GM19043 (cell line): ENCODE results near the gene MXRA5.
"Not testable (repeated sequence)": the region's sequence is repeated elsewhere in the genome, so short reads cannot be mapped to it uniquely, and the experiment has no call there.

ENCODE experiments used
- ATAC-seq: cut with Tn5 transposase; IDR thresholded peaks from one replicate; pipeline ENCODE4 v1.9.1; 2021; ENCODE audit warnings: low read depth; ENCODE audit not compliant: unreplicated experiment

MXRA5 gene

DNA sequence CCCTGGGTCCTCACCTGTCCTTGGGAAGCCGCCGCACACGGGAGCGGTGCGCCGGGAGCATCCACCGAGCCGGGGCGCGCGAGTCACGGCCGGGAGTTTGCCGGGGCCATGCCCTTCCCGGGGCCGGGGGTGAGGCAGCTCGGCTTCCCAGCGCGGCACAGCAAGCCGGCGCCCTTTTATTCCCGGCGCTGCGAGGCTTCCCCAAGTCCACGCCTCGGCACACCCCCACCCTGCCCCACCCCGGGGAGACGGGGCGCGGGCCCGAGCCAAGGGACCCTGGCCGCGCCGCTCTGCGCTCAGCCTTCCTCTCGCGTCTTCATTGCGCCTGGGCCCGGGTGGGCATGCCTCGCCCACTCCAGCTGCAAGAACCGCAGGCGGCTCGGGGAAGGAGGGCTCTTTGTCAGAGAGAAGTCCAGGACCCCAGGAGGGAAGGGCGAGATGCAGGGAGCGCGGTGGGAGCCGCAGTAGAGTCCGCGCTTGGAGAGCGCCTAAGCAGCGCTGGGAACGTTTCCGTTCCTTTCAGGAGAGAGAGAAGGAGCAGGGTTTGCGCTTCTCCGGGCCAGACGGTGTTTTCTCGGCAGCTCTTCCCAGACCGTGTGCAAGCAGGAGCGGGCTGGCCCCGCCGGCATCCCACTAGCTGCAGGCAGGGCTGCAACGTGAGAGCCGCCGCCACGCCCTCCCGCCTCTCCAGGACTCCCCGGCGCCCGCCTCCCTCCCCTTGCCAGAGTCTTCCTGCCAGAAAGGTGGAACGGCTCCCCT is at the start of gene MXRA5:
Gene MXRA5, minus strand, starts transcription at position 152 of the 759 bp plus-strand sequence. CDS start 2,819 bp downstream, outside the sequence.
- ATAC-seq: no peak

DNA sequence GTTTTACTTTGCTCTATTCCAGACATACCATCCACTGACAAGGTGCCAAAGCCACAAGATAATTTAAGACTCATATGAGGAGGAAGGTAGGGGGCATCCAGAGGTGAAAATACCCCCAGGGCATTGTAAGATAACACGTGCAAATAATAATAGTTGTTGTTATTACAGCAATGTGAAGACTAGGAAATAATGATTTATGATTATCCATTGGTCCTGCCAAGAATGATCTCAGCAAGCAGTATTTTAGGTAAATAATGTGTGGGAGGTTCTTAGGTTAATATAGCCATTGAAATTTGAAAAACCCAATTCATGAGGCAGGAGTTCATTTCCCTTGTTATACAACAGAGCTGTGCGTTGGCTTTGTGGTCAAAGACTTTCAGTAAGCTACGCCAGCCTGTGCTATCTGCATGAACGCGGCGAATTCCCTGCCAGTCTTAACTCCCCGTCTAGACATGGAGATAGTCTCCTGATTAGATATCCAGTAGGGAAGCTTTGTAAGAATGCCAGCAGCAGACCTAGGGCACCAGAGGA is 47.2 kb upstream of the MXRA5 start:
- no peak for ATAC-seq

- no peak for ATAC-seq
These were observed 46.7 kb upstream of the MXRA5 start for GRCh38 chrX:3393178-3393577.

DNA sequence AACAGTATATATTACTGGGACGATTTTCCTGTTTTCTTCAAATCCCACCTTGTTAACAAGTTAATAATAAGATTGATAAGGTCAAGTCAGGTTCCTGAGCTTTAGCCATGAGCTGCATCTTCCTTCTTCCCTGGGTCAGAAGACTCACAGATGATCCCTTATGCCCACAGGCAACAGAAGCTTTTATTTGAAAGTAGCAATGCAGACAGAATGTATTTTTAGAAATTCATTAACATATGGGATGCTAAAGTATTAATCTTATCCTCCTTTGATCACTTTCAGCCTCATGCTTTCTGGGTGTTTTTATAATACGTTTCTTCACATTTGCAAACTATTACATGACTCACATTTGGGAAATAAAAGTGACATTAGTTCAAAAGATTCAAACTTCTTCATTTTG is 42.0 kb upstream of the MXRA5 start:
- no peak for ATAC-seq

DNA sequence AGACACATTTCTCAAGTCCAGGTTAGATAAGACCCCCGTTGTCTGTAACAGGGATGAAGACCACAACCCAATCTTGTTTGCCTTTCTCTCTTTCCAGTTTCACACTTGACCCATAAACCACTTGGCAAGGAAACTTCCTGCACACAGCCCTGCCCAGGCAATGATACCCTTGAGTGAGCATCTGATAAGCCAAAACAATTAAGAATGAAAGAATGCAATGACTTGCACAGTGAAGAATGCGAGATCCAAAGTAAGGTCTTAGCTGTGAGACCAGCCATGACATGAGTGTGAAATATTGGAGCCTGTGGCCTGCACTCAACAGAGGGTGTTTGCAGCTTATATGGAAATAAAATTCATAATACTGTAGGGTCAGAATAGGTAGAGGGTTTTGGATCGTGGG is 37.9 kb upstream of the MXRA5 start:
- ATAC-seq: no peak

- ATAC-seq: no peak
These were observed 34.2 kb upstream of the MXRA5 start for GRCh38 chrX:3380603-3381002.

- ATAC-seq: no peak
These were observed 32.7 kb upstream of the MXRA5 start for GRCh38 chrX:3379111-3379510.

GRCh38 chrX:3378156-3378555 is 31.7 kb upstream of the MXRA5 start:
- no peak for ATAC-seq

- ATAC-seq: no peak
These were observed 31.1 kb upstream of the MXRA5 start for GRCh38 chrX:3377560-3377959.

DNA sequence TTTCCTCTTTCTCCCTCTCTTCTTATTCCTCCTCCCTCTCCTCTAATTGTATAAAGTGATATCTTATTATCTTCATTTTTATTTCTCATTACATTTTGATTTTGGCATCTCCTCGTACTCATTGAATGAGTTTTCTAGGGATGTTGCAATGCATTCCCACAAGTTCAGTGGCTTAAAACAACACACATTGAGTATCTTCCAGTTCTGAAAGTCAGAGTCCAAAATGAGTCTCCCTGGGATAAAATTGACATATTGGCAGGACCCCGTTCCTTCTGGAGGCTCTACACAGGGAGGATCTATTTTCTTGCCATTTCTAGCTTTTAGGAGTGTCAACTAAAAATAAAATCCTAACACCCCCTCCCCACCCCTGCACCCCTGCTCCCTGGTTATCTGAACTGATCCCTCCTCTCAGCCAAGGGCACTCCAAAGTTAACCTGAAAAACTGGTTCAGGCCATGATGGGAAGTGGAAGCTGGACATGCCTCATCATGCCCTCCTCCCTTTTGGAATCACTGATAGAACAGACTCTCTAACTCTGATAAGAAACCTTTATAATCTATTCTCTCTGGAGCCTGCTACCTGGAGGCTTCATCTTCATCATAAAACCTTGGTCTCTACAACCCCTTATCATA is 29.5 kb upstream of the MXRA5 start:
- ATAC-seq: not testable (repeated sequence)

DNA sequence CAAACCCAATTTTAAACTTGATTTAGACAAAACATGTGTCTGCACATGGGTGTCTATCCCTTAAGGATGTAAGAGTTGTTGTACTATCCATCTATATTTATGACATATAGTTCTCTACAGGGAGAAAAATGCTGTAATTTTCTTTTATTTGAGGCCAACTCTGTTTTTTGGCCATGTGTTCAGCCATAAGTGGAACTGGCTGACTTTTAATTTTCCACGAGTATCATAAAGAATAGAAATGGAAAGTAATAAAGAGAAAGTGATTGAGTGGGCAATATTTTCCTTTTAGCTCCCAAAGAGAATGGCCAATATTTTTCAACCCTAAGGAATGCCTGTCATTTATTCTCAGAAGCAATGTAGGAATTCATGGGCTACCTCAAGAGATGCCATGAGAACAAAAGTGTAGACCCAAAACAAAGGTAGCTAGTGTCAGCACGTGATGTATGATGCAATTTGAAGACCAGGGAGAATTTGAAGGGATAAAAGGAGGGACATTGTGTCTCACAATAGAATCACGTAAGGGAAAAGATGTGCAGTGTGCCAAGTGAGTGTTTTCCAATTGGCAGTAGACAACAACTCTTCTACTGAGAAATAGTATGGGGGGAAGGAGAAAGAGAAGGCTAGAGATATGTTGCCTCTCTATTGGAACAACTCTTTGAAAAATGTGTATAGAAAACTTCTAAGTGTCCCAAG is 27.8 kb upstream of the MXRA5 start:
- ATAC-seq: no peak

- ATAC-seq: no peak
These were observed 24.7 kb upstream of the MXRA5 start for GRCh38 chrX:3371163-3371562.

GRCh38 chrX:3370656-3371055 is 24.2 kb upstream of the MXRA5 start:
- no peak for ATAC-seq

DNA sequence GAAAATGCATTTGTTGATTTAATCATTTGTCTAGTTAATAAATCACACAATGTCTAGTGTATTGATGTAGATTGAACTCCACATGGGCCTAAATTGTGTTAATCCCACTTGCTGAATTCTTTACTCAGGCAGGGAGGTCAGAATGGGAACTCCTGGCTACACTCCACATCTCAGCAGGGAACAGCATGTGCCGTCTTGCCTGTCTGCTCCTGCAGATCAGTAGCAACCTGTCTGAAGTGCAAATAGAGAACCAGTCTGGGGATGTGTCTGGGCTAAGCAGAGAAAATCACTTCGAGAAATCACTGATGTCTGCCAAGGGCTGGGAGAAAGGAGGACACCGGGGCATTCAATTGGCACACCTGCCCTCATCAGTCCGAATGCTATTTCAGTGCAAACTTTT is 16.5 kb upstream of the MXRA5 start:
- ATAC-seq: no peak

DNA sequence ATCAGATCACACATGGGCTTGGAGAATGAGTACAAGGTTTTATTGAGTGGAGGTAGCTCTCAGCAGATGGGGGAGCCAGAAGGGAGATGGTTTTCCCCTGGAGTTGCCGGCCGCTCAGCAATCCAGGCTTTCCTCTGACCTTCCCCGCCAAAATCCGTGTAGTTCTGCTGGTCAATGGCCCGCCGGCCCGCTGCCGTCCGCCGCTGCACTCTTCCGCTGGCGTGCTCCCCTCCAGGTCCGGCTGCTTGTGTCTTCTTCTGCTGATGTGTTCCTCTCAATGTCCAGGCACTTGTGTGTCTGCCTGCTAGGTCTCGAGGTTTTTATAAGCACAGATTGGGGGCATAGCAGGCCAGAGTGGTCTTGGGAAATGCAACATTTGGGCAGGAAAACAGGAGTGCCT is 14.4 kb upstream of the MXRA5 start:
- ATAC-seq: no peak

GRCh38 chrX:3352741-3353140 is 6.3 kb upstream of the MXRA5 start:
- not testable (repeated sequence) for ATAC-seq

GRCh38 chrX:3351276-3351675 is 4.8 kb upstream of the MXRA5 start:
- ATAC-seq: no peak

- ATAC-seq: no peak
These were observed 1.7 kb upstream of the MXRA5 start for GRCh38 chrX:3348191-3348590.

- ATAC-seq: no peak
These were observed 916 bp downstream of the MXRA5 start for GRCh38 chrX:3345281-3346191.

DNA sequence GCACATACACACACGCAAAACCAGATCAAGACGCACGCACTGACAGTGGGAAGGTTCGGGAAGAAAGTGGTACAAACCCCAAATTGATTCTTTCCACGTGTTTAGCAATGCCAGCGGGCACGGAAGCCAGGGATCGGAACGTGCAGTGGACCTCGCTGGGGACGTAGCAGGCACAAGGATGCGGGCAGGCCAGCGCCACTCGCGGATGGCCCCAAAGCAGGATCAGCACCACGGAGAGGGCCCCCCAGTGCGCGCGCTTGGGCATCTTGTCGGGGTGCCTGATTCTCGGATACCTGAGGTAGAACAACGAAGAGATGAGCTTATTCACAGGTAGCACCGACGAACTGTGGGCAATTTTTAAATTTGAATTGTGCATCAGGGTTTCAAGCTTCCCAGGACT is 2.9 kb downstream of the MXRA5 start:
- not testable (repeated sequence) for ATAC-seq
